ENCODE measurements around the gene BNC1.

- TF ChIP-seq CTCF (conservative IDR thresholded peaks at IDR 0.05 in 1 of 2, IDR thresholded peaks at IDR 0.05 in 1 of 2; ENCODE audit: low read depth in 1 of 2, low read length in 2 of 2) (no peak), EZH2 (IDR thresholded peaks at IDR 0.05; ENCODE audit: low read length, missing control alignments) (no peak)
Measured at GRCh38 chr15:83310521-83311456, 26.3 kb upstream of the BNC1 start.
